Measurements from ENCODE around the gene SEPTIN10. TPM values are rescaled to one million over a fixed set of nuclear protein-coding genes. Genes with fewer than 3 reads are reported as not detected.

The SEPTIN10 gene
- total and polyA plus RNA-seq, 9 of the 15 experiments (the other 6 are each of a cell fraction or from before 2014, with no cell fraction given) = 0.40 TPM; not detected in 8

DNA sequence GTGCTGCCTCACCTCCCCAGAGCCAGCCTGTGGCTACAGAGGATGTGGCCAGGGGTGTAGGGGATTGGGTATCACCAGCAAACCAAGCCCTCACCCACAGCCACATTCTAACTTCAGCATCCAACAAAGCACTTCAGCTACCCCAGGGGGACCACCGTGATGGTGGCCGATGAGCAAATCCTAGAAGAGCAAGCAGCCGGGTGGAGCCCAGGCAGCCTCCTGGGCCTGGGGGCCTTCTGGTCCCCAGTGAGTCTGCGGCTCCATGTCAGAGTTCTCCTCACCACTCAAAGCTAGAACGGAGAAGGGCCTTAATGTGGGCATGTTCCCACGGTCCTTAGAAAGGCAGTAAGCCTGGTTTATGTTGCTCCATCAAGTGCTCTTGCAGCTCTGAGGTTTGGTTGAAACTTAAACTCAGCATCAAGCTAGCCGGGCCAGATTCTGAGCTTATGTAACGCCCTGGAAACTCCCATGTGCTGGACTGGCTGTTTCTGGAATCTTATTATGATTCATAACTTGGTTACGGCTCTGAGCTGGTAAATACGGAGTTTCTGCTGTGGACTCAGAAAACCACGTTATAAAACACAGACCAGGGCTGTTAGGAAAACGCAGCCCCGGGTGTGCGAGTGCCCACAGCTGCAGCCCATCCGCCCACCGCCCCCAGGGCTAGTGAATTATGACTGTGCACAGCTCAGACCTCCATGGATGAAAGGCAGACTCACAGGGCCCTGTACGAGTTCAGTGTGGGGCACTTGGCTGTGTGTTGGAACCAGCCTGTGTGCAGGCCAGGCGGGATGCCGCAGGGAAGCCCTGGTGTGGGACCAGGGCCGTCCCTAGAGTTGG lies 99.8 kb downstream of the SEPTIN10 start:
- no peaks in the 10 kb centered on the region for H3K36me3 ChIP-seq (ENCODE audit: control insufficient read depth, insufficient read depth, low read length)
- ChIA-PET POLR2A (no interaction called here), CTCF (ENCODE audit: low intra/inter-chr PET ratio) (no interaction called here)
- intact Hi-C loops (cut with micrococcal nuclease) (no loop called here), in situ Hi-C loops (cut with MboI) (no loop called here)
- no peak overlapping the region for H2AFZ ChIP-seq (ENCODE audit: low read depth, low read length)
- no TSS peak for BruUV-seq (replicated peaks)
- H3K9me1 ChIP-seq (ENCODE audit: control insufficient read depth, insufficient read depth, low read length) = no peaks in the 10 kb centered on the region
- FAIRE-seq (no peak), ATAC-seq (no peak), DNase-seq (ENCODE audit: extremely low read depth in 1 of 4, low spot score in 3 of 4) (no peak)
- no peak overlapping the region for H3K27ac ChIP-seq (ENCODE audit: extremely low read depth, low read depth, low read length)
- WGBS (ENCODE audit: insufficient coverage, low coverage, missing lambda C conversion rate) = 0% methylated on average over 18 of the region's 20 CpGs
- no peak overlapping the region for H3K4me2 ChIP-seq (ENCODE audit: insufficient read depth, low read length)
- H3K79me2 ChIP-seq (ENCODE audit: control insufficient read depth, insufficient read depth, low read length) = no peaks in the 10 kb centered on the region
- peaks cover 0 to 25% of the 10 kb centered on the region in 2 experiments; a peak in 3 of 5 replicates for H3K27me3 ChIP-seq (ENCODE audit: control insufficient read depth in 2 of 2, insufficient read depth in 2 of 2, low read length in 2 of 2)
- no peaks in the 10 kb centered on the region for H3K9me3 ChIP-seq (replicated peaks; ENCODE audit: control insufficient read depth, insufficient read depth, low read depth, low read length)
- H3K4me3 ChIP-seq = no peak overlapping the region
- H4K20me1 ChIP-seq (replicated peaks; ENCODE audit: control insufficient read depth, insufficient read depth, low read length) = peaks cover 4% of the 10 kb centered on the region
- H3K9ac ChIP-seq (ENCODE audit: insufficient read depth in 1 of 2, low read depth in 2 of 2, low read length in 2 of 2) = no peak overlapping the region
- peaks cover 0 to 6% of the 10 kb centered on the region in 2 experiments; a peak in 1 of 5 replicates for H3K4me1 ChIP-seq (replicated peaks in 1 of 2; ENCODE audit: control insufficient read depth in 2 of 2, insufficient read depth in 2 of 2, low read length in 2 of 2)
- TF ChIP-seq PHB2 (IDR thresholded peaks at IDR 0.05; ENCODE audit: low read depth) = no peak
- TF ChIP-seq DDX20 (tag; IDR thresholded peaks at IDR 0.05; ENCODE audit: low read depth) = no peak
- no peak for TF ChIP-seq MBD2 (IDR thresholded peaks at IDR 0.05; ENCODE audit: borderline replicate concordance, low read depth)
- TF ChIP-seq RBM25 (IDR thresholded peaks at IDR 0.05; ENCODE audit: low read depth, low read length, severe bottlenecking) = no peak
- no peak for TF ChIP-seq STAG1 (CRISPR knock-in tag; IDR thresholded peaks at IDR 0.05; ENCODE audit: borderline replicate concordance)
- TF ChIP-seq E4F1 (CRISPR knock-in tag; IDR thresholded peaks at IDR 0.05; ENCODE audit: borderline replicate concordance) = no peak
- TF ChIP-seq CBX3 (IDR thresholded peaks at IDR 0.05; ENCODE audit: borderline replicate concordance in 1 of 2, low read length in 2 of 2) = no peak
- no peak for TF ChIP-seq FOXJ2 (tag; IDR thresholded peaks at IDR 0.05)
- TF ChIP-seq, protein P1, sequence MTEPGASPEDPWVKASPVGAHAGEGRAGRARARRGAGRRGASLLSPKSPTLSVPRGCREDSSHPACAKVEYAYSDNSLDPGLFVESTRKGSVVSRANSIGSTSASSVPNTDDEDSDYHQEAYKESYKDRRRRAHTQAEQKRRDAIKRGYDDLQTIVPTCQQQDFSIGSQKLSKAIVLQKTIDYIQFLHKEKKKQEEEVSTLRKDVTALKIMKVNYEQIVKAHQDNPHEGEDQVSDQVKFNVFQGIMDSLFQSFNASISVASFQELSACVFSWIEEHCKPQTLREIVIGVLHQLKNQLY (CRISPR knock-in tag; conservative IDR thresholded peaks at IDR 0.05) = no peak

Data from K562 (cell line).